GM23338 (cell line): ENCODE results near the gene IRF5. TPM values are rescaled to one million over a fixed set of nuclear protein-coding genes. Genes with fewer than 3 reads are reported as not detected.

ENCODE experiments used
- ATAC-seq: fragments of 200-7000 bp; cut with Tn5 transposase; 3 replicates; pipeline ENCODE4 v1.9.1; 2020
- DNase-seq: peaks from one replicate; pipeline ENCODE4 v3.0.0-alpha.2; 2015; ENCODE audit warnings: low spot score
- H2AFZ ChIP-seq: fragments of 200-600 bp; sonication (generic); 2 replicates; pipeline ENCODE4 v1.8.0; 2016; ENCODE audit warnings: antibody characterized with exemption, mild to moderate bottlenecking, moderate library complexity
- H3F3A ChIP-seq: fragments of 200-600 bp; sonication (generic); replicated peaks from 2 replicates; pipeline ENCODE4 v1.8.0; 2017; ENCODE audit warnings: antibody characterized with exemption, mixed run types, low read depth
- H3K27ac ChIP-seq: fragments of 200-600 bp; sonication (generic); 2 replicates; pipeline ENCODE4 v1.6.1; 2016; ENCODE audit warnings: low read depth
- H3K27me3 ChIP-seq: fragments of 200-600 bp; sonication (generic); 2 replicates; pipeline ENCODE4 v1.8.0; 2016; ENCODE audit warnings: mild to moderate bottlenecking, mixed run types, moderate library complexity; ENCODE audit not compliant: insufficient read depth
- H3K36me3 ChIP-seq: fragments of 200-600 bp; sonication (generic); 2 replicates; pipeline ENCODE4 v1.8.0; 2016; ENCODE audit warnings: mild to moderate bottlenecking; ENCODE audit not compliant: insufficient read depth
- H3K4me1 ChIP-seq: fragments of 200-600 bp; sonication (generic); 2 replicates; pipeline ENCODE4 v1.8.0; 2016; ENCODE audit warnings: mild to moderate bottlenecking, moderate library complexity; ENCODE audit not compliant: insufficient read depth
- H3K4me2 ChIP-seq: fragments of 200-600 bp; sonication (generic); 2 replicates; pipeline ENCODE4 v1.7.1; 2017; ENCODE audit warnings: mixed run types
- H3K4me3 ChIP-seq: fragments of 200-600 bp; sonication (generic); 2 replicates; pipeline ENCODE4 v1.6.1; 2016; ENCODE audit warnings: mixed run types
- H3K79me2 ChIP-seq: fragments of 200-600 bp; sonication (generic); replicated peaks from 2 replicates; pipeline ENCODE4 v1.8.0; 2017; ENCODE audit warnings: mild to moderate bottlenecking; ENCODE audit not compliant: insufficient read depth
- H3K9me2 ChIP-seq: fragments of 200-600 bp; sonication (generic); 2 replicates; pipeline ENCODE4 v1.8.0; 2017; ENCODE audit not compliant: insufficient read depth
- H4K20me1 ChIP-seq: fragments of 200-600 bp; sonication (generic); replicated peaks from 2 replicates; pipeline ENCODE4 v1.8.0; 2017; ENCODE audit warnings: mild to moderate bottlenecking; ENCODE audit not compliant: insufficient read depth
- H3K27ac Mint-ChIP-seq: 2 replicates; pipeline ENCODE4 v1.8.0; 2020; ENCODE audit warnings: inconsistent platforms, mild to moderate bottlenecking, moderate library complexity, mixed read lengths
- H3K27me3 Mint-ChIP-seq: 3 replicates; pipeline ENCODE4 v1.8.0; 2022; ENCODE audit warnings: low read depth, mild to moderate bottlenecking, moderate library complexity, mixed read lengths, inconsistent platforms; ENCODE audit not compliant: insufficient read depth, poor library complexity
- H3K36me3 Mint-ChIP-seq: 3 replicates; pipeline ENCODE4 v1.8.0; 2021; ENCODE audit warnings: low read depth, mild to moderate bottlenecking, inconsistent platforms, moderate library complexity, mixed read lengths
- H3K4me1 Mint-ChIP-seq: 3 replicates; pipeline ENCODE4 v1.8.0; 2020; ENCODE audit warnings: mild to moderate bottlenecking, inconsistent platforms, mixed read lengths
- H3K4me3 Mint-ChIP-seq: 3 replicates; pipeline ENCODE4 v1.8.0; 2021; ENCODE audit warnings: moderate library complexity, mild to moderate bottlenecking, inconsistent platforms, mixed read lengths
- H3K9me3 Mint-ChIP-seq: 3 replicates; pipeline ENCODE4 v1.8.0; 2020; ENCODE audit warnings: moderate library complexity, mild to moderate bottlenecking, inconsistent platforms, mixed read lengths
- CREB1 ChIP-seq: fragments of 250-450 bp; sonication (Bioruptor Pico); IDR thresholded peaks from 2 replicates; pipeline ENCODE4 v1.5.0; 2020; ENCODE audit warnings: low read depth, mild to moderate bottlenecking, moderate library complexity
- CTCF ChIP-seq, 2 experiments: fragments of 200-600 bp in 1 of 2; sonication (generic) in 1 of 2; conservative IDR thresholded peaks; 2 replicates each; pipeline versions ENCODE4 v1.5.1 to v1.6.1; 2016 to 2017; ENCODE audit warnings: antibody characterized with exemption in 2 of 2, low read depth in 2 of 2, mild to moderate bottlenecking in 2 of 2, moderate library complexity in 1 of 2
- ETS1 ChIP-seq: IDR thresholded peaks from 2 replicates; pipeline ENCODE4 v1.6.1; 2016; ENCODE audit warnings: antibody characterized with exemption
- EZH2 ChIP-seq: fragments of 200-600 bp; sonication (generic); IDR thresholded peaks from one replicate; pipeline ENCODE4 v1.8.0; 2017; ENCODE audit warnings: antibody characterized with exemption, mild to moderate bottlenecking, low read depth; ENCODE audit not compliant: unreplicated experiment
- EZH2phosphoT487 ChIP-seq: fragments of 200-600 bp; sonication (generic); IDR thresholded peaks from one replicate; pipeline ENCODE4 v1.8.1; 2018; ENCODE audit warnings: antibody characterized with exemption; ENCODE audit not compliant: unreplicated experiment
- JUNB ChIP-seq: IDR thresholded peaks from one replicate; pipeline ENCODE4 v1.6.1; 2016; ENCODE audit warnings: antibody characterized with exemption; ENCODE audit not compliant: unreplicated experiment
- NANOG ChIP-seq: IDR thresholded peaks from 2 replicates; pipeline ENCODE4 v1.6.1; 2016; ENCODE audit warnings: antibody characterized with exemption, borderline replicate concordance
- POLR2AphosphoS5 ChIP-seq: IDR thresholded peaks from 2 replicates; pipeline ENCODE4 v1.6.1; 2016; ENCODE audit warnings: antibody characterized with exemption, low read depth
- REST ChIP-seq: IDR thresholded peaks from one replicate; pipeline ENCODE4 v1.6.1; 2018; ENCODE audit warnings: antibody characterized with exemption; ENCODE audit not compliant: unreplicated experiment
- STAT1 ChIP-seq: IDR thresholded peaks from one replicate; pipeline ENCODE4 v1.6.1; 2016; ENCODE audit warnings: antibody characterized with exemption; ENCODE audit not compliant: unreplicated experiment
- ZNF114 ChIP-seq: fragments of 250-450 bp; sonication (Bioruptor Pico); IDR thresholded peaks from 2 replicates; pipeline ENCODE4 v1.5.0; 2020; ENCODE audit warnings: mild to moderate bottlenecking, moderate library complexity
- ZNF331 ChIP-seq: fragments of 250-450 bp; sonication (Bioruptor Pico); IDR thresholded peaks from 2 replicates; pipeline ENCODE4 v1.5.0; 2020; ENCODE audit warnings: low read depth, mild to moderate bottlenecking, moderate library complexity
- ZNF462 ChIP-seq: fragments of 250-450 bp; sonication (Bioruptor Pico); IDR thresholded peaks from 2 replicates; pipeline ENCODE4 v1.5.0; 2020; ENCODE audit warnings: mild to moderate bottlenecking, moderate library complexity
- polyA plus RNA-seq: library from polyadenylated mRNA; unstranded; fragments of >200 nt; fragmentation: Nextera tagmentation; extraction: Ambion mirVana; gene quantifications from 2 replicates; pipeline ENCODE4 v1.2.1, GENCODE V29; 2016
- total RNA-seq: library from RNA; depleted of rRNA; stranded (reverse); fragments of >200 nt; shearing (Covaris generic); gene quantifications from 2 replicates; pipeline ENCODE4 v1.2.3, GENCODE V29; 2014

IRF5 gene
- total and polyA plus RNA-seq, 2 experiments from 2014 or later = 0.37 to 3.7 TPM

- no peaks in the 10 kb centered on the region; the same call in 2 of the 3 replicates for H3K36me3 Mint-ChIP-seq
- Histone ChIP-seq H3K36me3 (no peaks in the 10 kb centered on the region), H2AFZ (peak overlapping the region; percentile 88), H3F3A (0 out of 2 replicates have a peak, but pooled peaks cover 5% of the 10 kb centered on the region), H3K4me3 (no peak overlapping the region), H3K9me2 (no peaks in the 10 kb centered on the region), H3K79me2 (no peaks in the 10 kb centered on the region), H4K20me1 (peaks cover 4% of the 10 kb centered on the region; the same call in 1 of the 2 replicates), H3K4me2 (no peak overlapping the region), H3K4me1 (no peaks in the 10 kb centered on the region), H3K27me3 (peaks cover 34% of the 10 kb centered on the region), H3K27ac (no peak overlapping the region)
- H3K4me3 Mint-ChIP-seq = no peak overlapping the region
- peaks cover 3% of the 10 kb centered on the region for H3K4me1 Mint-ChIP-seq
- no peak overlapping the region for H3K27ac Mint-ChIP-seq
- H3K27me3 Mint-ChIP-seq = peaks cover 31% of the 10 kb centered on the region
- TF ChIP-seq CREB1 (no peak), POLR2AphosphoS5 (no peak), NANOG (no peak), STAT1 (no peak), EZH2phosphoT487 (no peak), REST (no peak), JUNB (no peak), ETS1 (no peak), ZNF462 (CRISPR knock-in tag) (no peak), ZNF331 (CRISPR knock-in tag) (no peak), ZNF114 (CRISPR knock-in tag) (no peak), EZH2 (no peak), CTCF (conservative IDR thresholded peaks at IDR 0.05; ENCODE audit: low read depth in 2 of 2) (no peak)
- H3K9me3 Mint-ChIP-seq = no peaks in the 10 kb centered on the region; the same call in 2 of the 3 replicates
- ATAC-seq (peak; percentile 14), DNase-seq (no peak)
Measured at GRCh38 chr7:128933180-128933891, 4.4 kb upstream of the IRF5 start.
